HepG2 (cell line): ENCODE measurements around the gene GLRX5.

ENCODE experiments used
- ARNTL ChIP-seq: sonication (generic); formaldehyde crosslinking; IDR thresholded peaks from 2 replicates; pipeline ENCODE4 v1.4.0; 2020; ENCODE audit warnings: mild to moderate bottlenecking, missing genetic modification reagents
- CTCF ChIP-seq: sonication (generic); formaldehyde crosslinking; IDR thresholded peaks from 2 replicates; pipeline ENCODE4 v1.5.0; 2020; ENCODE audit warnings: mild to moderate bottlenecking, missing genetic modification reagents, moderate library complexity
- NAIF1 ChIP-seq: sonication (generic); formaldehyde crosslinking; IDR thresholded peaks from 2 replicates; pipeline ENCODE4 v1.5.0; 2020; ENCODE audit warnings: mild to moderate bottlenecking, missing genetic modification reagents, borderline replicate concordance
- RAD21 ChIP-seq: fragments of 450-650 bp; formaldehyde crosslinking; IDR thresholded peaks from 2 replicates; pipeline ENCODE4 v1.5.0; 2020; ENCODE audit warnings: mild to moderate bottlenecking
- SMAD1 ChIP-seq: sonication (generic); formaldehyde crosslinking; IDR thresholded peaks from 2 replicates; pipeline ENCODE4 v1.4.0; 2020; ENCODE audit warnings: missing genetic modification reagents, low read depth, mild to moderate bottlenecking, borderline replicate concordance
- ZFP36 ChIP-seq: fragments of 150-350 bp; IDR thresholded peaks from 2 replicates; pipeline ENCODE4 v1.6.1; 2018; ENCODE audit warnings: borderline replicate concordance, low read length, low read depth; ENCODE audit not compliant: partially characterized antibody
- ZGPAT ChIP-seq: IDR thresholded peaks from 2 replicates; pipeline ENCODE4 v1.6.1; 2016; ENCODE audit warnings: mild to moderate bottlenecking
- TF ChIP-seq, protein P1 (sequence below): sonication (generic); formaldehyde crosslinking; IDR thresholded peaks from 2 replicates; pipeline ENCODE4 v1.4.0; 2020; ENCODE audit warnings: mild to moderate bottlenecking, missing genetic modification reagents

GRCh38 chr14:95522116-95522515 lies 12.7 kb upstream of the GLRX5 start:
- TF ChIP-seq, protein P1, sequence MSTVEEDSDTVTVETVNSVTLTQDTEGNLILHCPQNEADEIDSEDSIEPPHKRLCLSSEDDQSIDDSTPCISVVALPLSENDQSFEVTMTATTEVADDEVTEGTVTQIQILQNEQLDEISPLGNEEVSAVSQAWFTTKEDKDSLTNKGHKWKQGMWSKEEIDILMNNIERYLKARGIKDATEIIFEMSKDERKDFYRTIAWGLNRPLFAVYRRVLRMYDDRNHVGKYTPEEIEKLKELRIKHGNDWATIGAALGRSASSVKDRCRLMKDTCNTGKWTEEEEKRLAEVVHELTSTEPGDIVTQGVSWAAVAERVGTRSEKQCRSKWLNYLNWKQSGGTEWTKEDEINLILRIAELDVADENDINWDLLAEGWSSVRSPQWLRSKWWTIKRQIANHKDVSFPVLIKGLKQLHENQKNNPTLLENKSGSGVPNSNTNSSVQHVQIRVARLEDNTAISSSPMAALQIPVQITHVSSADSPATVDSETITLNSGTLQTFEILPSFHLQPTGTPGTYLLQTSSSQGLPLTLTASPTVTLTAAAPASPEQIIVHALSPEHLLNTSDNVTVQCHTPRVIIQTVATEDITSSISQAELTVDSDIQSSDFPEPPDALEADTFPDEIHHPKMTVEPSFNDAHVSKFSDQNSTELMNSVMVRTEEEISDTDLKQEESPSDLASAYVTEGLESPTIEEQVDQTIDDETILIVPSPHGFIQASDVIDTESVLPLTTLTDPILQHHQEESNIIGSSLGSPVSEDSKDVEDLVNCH (CRISPR knock-in tag), result no peak
- TF ChIP-seq CTCF (CRISPR knock-in tag) (no peak), RAD21 (CRISPR knock-in tag) (no peak), ARNTL (CRISPR knock-in tag) (no peak), NAIF1 (CRISPR knock-in tag) (no peak), ZGPAT (no peak), SMAD1 (no peak), ZFP36 (no peak)
